Glutamatergic neuron (in vitro differentiated cells): ENCODE data around the gene NAA60. TPM values are rescaled to one million over a fixed set of nuclear protein-coding genes. Genes with fewer than 3 reads are reported as not detected.
"Not testable (repeated sequence)": the region's sequence is repeated elsewhere in the genome, so short reads cannot be mapped to it uniquely, and the experiment has no call there.

ENCODE experiments used
- DNase-seq: peaks from one replicate; pipeline ENCODE4 v3.0.0; 2022
- H3K27ac Mint-ChIP-seq: one replicate; pipeline ENCODE4 v1.8.0; 2020; ENCODE audit warnings: mild to moderate bottlenecking, mixed read lengths, inconsistent platforms; ENCODE audit not compliant: unreplicated experiment
- H3K27me3 Mint-ChIP-seq: one replicate; pipeline ENCODE4 v1.8.0; 2020; ENCODE audit warnings: mild to moderate bottlenecking, moderate library complexity, mixed read lengths, inconsistent platforms; ENCODE audit not compliant: unreplicated experiment
- H3K36me3 Mint-ChIP-seq: one replicate; pipeline ENCODE4 v1.8.0; 2020; ENCODE audit warnings: mild to moderate bottlenecking, mixed read lengths, inconsistent platforms; ENCODE audit not compliant: unreplicated experiment
- H3K4me1 Mint-ChIP-seq: one replicate; pipeline ENCODE4 v1.8.0; 2020; ENCODE audit warnings: mild to moderate bottlenecking, low read depth, mixed read lengths, inconsistent platforms; ENCODE audit not compliant: unreplicated experiment
- H3K4me3 Mint-ChIP-seq: one replicate; pipeline ENCODE4 v1.8.0; 2020; ENCODE audit warnings: mild to moderate bottlenecking, mixed read lengths, inconsistent platforms; ENCODE audit not compliant: unreplicated experiment
- H3K9me3 Mint-ChIP-seq: one replicate; pipeline ENCODE4 v1.8.0; 2020; ENCODE audit warnings: mild to moderate bottlenecking, moderate library complexity, mixed read lengths, inconsistent platforms; ENCODE audit not compliant: unreplicated experiment
- CTCF ChIP-seq: fragments of 200-600 bp; sonication (generic); IDR thresholded peaks from one replicate; pipeline ENCODE4 v1.5.0; 2021; ENCODE audit not compliant: partially characterized antibody, unreplicated experiment
- total RNA-seq: library from RNA; stranded (reverse); fragmentation: NEBNext Ultra II Directional; extraction: Animal tissue kit (Norgen Biotek cat#: 25700); gene quantifications from one replicate; pipeline ENCODE4 v1.2.1, GENCODE V29; 2021; ENCODE audit not compliant: unreplicated experiment

NAA60 gene
- total RNA-seq, 1 donor from 2014 or later = 69.9 TPM

- no peak overlapping the region for H3K4me3 Mint-ChIP-seq
- peaks cover 2% of the 10 kb centered on the region for H3K27me3 Mint-ChIP-seq
- H3K4me1 Mint-ChIP-seq = peaks cover 17% of the 10 kb centered on the region
- H3K27ac Mint-ChIP-seq = peak overlapping the region; percentile 34
- H3K36me3 Mint-ChIP-seq = peaks cover 7% of the 10 kb centered on the region
- DNase-seq = no peak
- TF ChIP-seq CTCF = no peak
- peaks cover 7% of the 10 kb centered on the region for H3K9me3 Mint-ChIP-seq
These were observed 26.3 kb downstream of the NAA60 start for GRCh38 chr16:3469736-3470135.

- peaks cover 7% of the 10 kb centered on the region for H3K36me3 Mint-ChIP-seq
- no peak for DNase-seq
- TF ChIP-seq CTCF = no peak
- H3K27me3 Mint-ChIP-seq = peaks cover 2% of the 10 kb centered on the region
- H3K9me3 Mint-ChIP-seq = peaks cover 7% of the 10 kb centered on the region
- H3K27ac Mint-ChIP-seq = no peak overlapping the region
- H3K4me1 Mint-ChIP-seq = peaks cover 16% of the 10 kb centered on the region
- H3K4me3 Mint-ChIP-seq = no peak overlapping the region
These were observed 27.2 kb downstream of the NAA60 start for GRCh38 chr16:3470723-3471122.

- Mint-ChIP-seq H3K27ac (no peak overlapping the region), H3K36me3 (peaks cover 5% of the 10 kb centered on the region), H3K4me3 (no peak overlapping the region), H3K27me3 (peaks cover 2% of the 10 kb centered on the region), H3K9me3 (peaks cover 7% of the 10 kb centered on the region), H3K4me1 (peaks cover 12% of the 10 kb centered on the region)
- no peak for DNase-seq
- TF ChIP-seq CTCF = no peak
These were observed 28.2 kb downstream of the NAA60 start for GRCh38 chr16:3471518-3472176.

GRCh38 chr16:3472878-3473595, 29.6 kb downstream of the NAA60 start:
- no peak overlapping the region for H3K27ac Mint-ChIP-seq
- H3K27me3 Mint-ChIP-seq = peaks cover 2% of the 10 kb centered on the region
- no peak for DNase-seq
- peaks cover 6% of the 10 kb centered on the region for H3K9me3 Mint-ChIP-seq
- no peak overlapping the region for H3K4me3 Mint-ChIP-seq
- no peaks in the 10 kb centered on the region for H3K36me3 Mint-ChIP-seq
- no peak for TF ChIP-seq CTCF
- H3K4me1 Mint-ChIP-seq = peaks cover 2% of the 10 kb centered on the region

- H3K9me3 Mint-ChIP-seq, H3K4me3 Mint-ChIP-seq, H3K36me3 Mint-ChIP-seq, H3K27ac Mint-ChIP-seq, H3K4me1 Mint-ChIP-seq, H3K27me3 Mint-ChIP-seq, DNase-seq: not testable (repeated sequence)
These were observed 30.1 kb downstream of the NAA60 start for GRCh38 chr16:3473596-3473943.
